GM12892 (cell line): ENCODE results near the gene SPECC1.

Experiments used
- POLR2A ChIP-seq: IDR thresholded peaks from 2 replicates; pipeline ENCODE4 v1.6.1; 2011; ENCODE audit warnings: low read depth, low read length, control low read depth
- POLR2AphosphoS5 ChIP-seq: IDR thresholded peaks from 2 replicates; pipeline ENCODE4 v1.6.1; 2011; ENCODE audit warnings: low read depth, low read length, control low read depth

- no peak for TF ChIP-seq POLR2A
- no peak for TF ChIP-seq POLR2AphosphoS5
Measured at GRCh38 chr17:20306924-20307323, 297.8 kb downstream of the SPECC1 start.
